ENCODE results near the gene TSHZ1. TPM values are rescaled to one million over a fixed set of nuclear protein-coding genes. Genes with fewer than 3 reads are reported as not detected.

TSHZ1 gene
- total and polyA plus RNA-seq, 12 donors, result 6.8 to 25.0 (median 16.0) TPM

DNA sequence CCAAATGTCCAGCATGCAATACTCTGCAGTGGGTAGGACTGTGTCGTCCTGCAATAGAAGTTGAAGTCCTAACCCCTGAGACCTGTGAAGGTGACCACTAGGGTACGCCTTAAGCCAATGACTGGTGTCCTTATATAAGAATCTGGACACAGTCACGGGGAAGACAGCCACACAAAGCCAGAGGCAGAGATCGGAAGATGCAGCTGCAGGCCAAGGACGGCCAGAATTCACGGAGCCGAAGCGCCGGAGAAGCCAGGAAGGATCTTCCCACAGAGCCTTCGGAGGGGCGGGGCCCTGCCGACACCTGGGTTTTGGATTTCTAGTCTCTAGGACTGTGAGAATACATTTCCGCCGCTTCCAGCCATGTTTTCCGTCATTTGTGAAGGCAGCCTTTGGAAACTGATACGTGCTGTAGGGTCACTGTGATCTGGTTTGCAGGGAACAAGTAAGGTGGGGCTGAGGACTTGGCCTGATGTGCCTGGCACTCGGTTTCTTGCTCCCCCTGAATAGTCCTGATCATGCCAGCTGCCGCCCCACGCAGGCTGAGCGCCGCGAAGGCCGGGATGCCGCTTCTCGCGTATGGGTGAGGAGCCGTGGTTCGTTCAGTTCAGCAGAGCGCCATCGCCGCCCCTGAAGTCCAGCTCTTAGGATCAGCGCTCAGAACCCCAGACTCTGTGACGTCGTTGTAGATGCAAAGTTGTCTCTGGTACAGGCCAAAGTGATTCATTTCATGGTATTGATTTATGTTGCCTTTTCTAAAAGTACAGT lies 40.4 kb upstream of the TSHZ1 start:
- Histone ChIP-seq H3K36me3 (replicated peaks in 1 of 2) (no peaks in the 10 kb centered on the region), H3K27me3 (no peaks in the 10 kb centered on the region), H3K27ac (peak overlapping the region in 1 of 5 donors; percentile 29), H3K4me1 (replicated peaks in 1 of 2) (no peaks in the 10 kb centered on the region), H3K9me3 (replicated peaks in 1 of 3) (no peaks in the 10 kb centered on the region), H3K4me3 (no peak overlapping the region)
- DNase-seq, result peak in 1 of 7 donors; percentile 40
- no peak for TF ChIP-seq POLR2A (IDR thresholded peaks at IDR 0.05)
- TF ChIP-seq, protein P1, sequence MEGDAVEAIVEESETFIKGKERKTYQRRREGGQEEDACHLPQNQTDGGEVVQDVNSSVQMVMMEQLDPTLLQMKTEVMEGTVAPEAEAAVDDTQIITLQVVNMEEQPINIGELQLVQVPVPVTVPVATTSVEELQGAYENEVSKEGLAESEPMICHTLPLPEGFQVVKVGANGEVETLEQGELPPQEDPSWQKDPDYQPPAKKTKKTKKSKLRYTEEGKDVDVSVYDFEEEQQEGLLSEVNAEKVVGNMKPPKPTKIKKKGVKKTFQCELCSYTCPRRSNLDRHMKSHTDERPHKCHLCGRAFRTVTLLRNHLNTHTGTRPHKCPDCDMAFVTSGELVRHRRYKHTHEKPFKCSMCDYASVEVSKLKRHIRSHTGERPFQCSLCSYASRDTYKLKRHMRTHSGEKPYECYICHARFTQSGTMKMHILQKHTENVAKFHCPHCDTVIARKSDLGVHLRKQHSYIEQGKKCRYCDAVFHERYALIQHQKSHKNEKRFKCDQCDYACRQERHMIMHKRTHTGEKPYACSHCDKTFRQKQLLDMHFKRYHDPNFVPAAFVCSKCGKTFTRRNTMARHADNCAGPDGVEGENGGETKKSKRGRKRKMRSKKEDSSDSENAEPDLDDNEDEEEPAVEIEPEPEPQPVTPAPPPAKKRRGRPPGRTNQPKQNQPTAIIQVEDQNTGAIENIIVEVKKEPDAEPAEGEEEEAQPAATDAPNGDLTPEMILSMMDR (IDR thresholded peaks at IDR 0.05), result no peak
- WGBS, 4 donors, result 90 to 95% (median 94%) methylated on average over 33 to 34 of the region's 34 CpGs
- intact Hi-C loops (cut with DNase I), result no loop called here

DNA sequence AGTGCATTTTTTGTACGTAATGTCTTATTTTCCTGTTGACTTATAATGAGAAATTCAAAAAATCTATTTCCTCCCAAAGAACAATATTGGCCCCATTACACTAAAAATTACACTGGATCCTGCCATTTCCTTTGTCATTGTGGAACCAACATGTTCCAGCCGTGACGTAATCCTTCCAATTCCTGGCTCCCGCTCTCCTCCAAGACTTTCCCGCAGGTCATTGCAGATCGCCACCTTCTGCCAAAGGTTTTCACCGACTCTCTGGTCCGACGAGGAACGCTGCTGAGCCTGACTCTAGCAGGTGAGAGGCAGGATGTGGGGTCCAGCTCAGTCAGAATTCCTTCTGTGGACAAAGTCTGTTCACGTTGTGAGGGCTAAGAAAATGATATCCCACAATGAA lies 39.7 kb upstream of the TSHZ1 start:
- intact Hi-C loops (cut with DNase I), result no loop called here
- WGBS, 4 donors, result 80 to 91% (median 83%) methylated on average over 11 of the region's 11 CpGs
- Histone ChIP-seq H3K27me3 (no peaks in the 10 kb centered on the region), H3K36me3 (replicated peaks in 1 of 2) (no peaks in the 10 kb centered on the region), H3K4me1 (replicated peaks in 1 of 2) (no peaks in the 10 kb centered on the region), H3K27ac (peak overlapping the region in 1 of 5 donors; percentile 22), H3K4me3 (no peak overlapping the region), H3K9me3 (replicated peaks in 1 of 3) (no peaks in the 10 kb centered on the region)
- TF ChIP-seq, protein P1 (IDR thresholded peaks at IDR 0.05), result no peak
- TF ChIP-seq POLR2A (IDR thresholded peaks at IDR 0.05), result no peak
- peak in 2 of 7 donors; percentile 13 to 53 for DNase-seq

DNA sequence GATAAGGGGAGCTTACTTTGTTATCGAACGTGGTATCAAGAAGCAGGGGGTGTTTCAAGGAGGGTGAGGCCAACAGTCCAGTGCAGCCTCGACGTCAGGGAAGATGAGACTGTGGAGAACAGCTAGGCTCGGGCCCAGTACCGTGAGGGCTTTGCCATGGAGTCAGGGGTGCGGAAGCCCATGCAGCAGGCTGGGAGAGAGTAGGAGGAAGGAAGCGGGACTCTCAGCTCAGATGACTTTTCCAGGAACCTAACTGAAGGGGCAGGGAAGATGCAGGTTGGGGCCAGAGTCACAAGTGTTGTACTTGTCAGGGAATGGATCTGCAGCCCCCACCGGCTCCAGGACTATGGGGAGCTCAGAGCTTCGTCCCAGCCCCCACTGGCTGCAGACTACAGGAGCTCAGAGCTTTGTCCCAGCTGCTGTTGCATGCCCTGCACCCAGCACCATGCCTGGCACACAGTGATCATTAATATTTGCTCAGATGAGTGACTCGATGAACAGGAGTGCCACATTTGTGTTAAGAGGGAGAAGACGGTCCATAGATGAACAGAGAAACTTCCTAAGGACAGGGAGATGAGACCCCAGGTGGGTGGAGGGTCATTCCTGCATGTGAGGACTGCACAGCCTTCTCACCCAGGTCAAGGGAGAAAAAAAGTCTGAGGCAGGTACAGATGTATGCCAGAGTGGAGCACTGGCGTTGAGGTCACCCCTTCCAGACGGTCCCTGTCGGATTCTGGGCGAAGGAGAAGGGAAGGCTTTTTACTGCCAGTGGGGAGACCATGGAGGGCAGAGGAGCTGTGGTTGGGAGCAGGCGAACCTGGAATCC lies 38.1 kb upstream of the TSHZ1 start:
- Histone ChIP-seq H3K4me3 (no peak overlapping the region), H3K9me3 (replicated peaks in 1 of 3) (no peaks in the 10 kb centered on the region), H3K27me3 (no peaks in the 10 kb centered on the region), H3K27ac (no peak overlapping the region), H3K36me3 (replicated peaks in 1 of 2) (no peaks in the 10 kb centered on the region), H3K4me1 (replicated peaks in 1 of 2) (no peaks in the 10 kb centered on the region)
- no peak for DNase-seq
- intact Hi-C loops (cut with DNase I), result no loop called here
- TF ChIP-seq, protein P1 (IDR thresholded peaks at IDR 0.05), result no peak
- no peak for TF ChIP-seq POLR2A (IDR thresholded peaks at IDR 0.05)
- 72 to 86% (median 84%) methylated on average over 17 of the region's 17 CpGs for WGBS, 4 donors

DNA sequence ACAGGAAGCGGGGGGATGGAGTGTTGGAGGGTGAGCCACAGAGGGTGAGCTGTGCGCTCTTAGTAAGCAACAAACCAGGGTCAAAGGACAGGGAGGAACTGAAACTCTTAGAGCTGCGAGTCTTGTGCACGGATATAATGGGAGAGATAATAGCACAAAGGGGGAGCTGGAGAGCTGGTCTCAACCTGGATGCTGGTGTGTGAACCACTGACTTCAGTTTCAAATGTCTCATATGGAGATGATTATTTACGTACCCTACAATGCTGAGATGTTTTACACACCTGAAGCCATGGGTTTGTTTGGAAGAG lies 37.5 kb upstream of the TSHZ1 start:
- H3K36me3 ChIP-seq (replicated peaks in 1 of 2), result no peaks in the 10 kb centered on the region
- no peak overlapping the region for H3K4me3 ChIP-seq
- no peak overlapping the region for H3K27ac ChIP-seq
- intact Hi-C loops (cut with DNase I), result no loop called here
- no peak for TF ChIP-seq POLR2A (IDR thresholded peaks at IDR 0.05)
- TF ChIP-seq, protein P1 (IDR thresholded peaks at IDR 0.05), result no peak
- H3K9me3 ChIP-seq (replicated peaks in 1 of 3), result no peaks in the 10 kb centered on the region
- H3K4me1 ChIP-seq (replicated peaks in 1 of 2), result no peaks in the 10 kb centered on the region
- H3K27me3 ChIP-seq, result no peaks in the 10 kb centered on the region
- DNase-seq, result peak in 1 of 7 donors; percentile 8
- WGBS, 4 donors, result 47 to 58% (median 50%) methylated on average over 5 of the region's 5 CpGs
